Left forelimb (tissue), 1 donor: ENCODE results near the gene DLG3.
"Not testable (repeated sequence)": the region's sequence is repeated elsewhere in the genome, so short reads cannot be mapped to it uniquely, and the experiment has no call there.

Source experiments
- DNase-seq: peaks from one replicate; pipeline ENCODE4 v3.0.0-alpha.2; 2018; ENCODE audit warnings: low spot score

DLG3 gene

DNA sequence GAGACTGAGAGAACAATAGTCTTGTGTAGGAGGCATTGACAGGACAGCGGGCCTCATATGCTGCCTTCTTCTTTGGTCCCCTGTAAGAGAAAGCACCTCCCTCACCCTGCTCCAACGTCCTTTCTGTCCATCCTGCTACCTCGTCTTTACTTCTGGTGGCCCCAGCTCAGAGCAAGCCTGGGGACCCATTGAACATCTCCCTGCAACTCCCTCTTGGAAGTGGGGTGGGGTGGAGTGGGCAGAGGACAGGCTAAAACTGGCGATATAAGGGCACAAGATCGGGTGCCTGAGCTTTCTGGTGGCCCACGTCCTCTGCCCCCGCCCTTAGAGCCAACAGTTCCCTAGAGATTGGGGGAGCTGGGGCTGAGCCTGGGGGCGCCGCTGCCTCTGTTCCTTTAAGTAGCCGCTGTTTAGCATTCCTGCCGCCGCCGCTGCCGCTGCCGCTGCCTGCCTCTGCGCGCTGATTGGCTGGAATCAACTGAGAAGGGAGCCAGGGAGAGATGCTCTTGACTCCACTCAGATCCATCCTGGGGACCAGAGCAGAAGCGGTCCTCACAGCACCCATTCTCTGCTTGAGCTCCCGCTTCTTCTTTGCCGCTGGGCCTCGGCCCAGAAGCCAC, at the start of gene DLG3:
Gene DLG3 (plus strand): TSS at position 510 of the 620 bp plus-strand sequence. CDS start 367 bp downstream, outside the sequence.
- no peak for DNase-seq

GRCh38 chrX:70398899-70399298, 45.7 kb upstream of the DLG3 start:
- no peak for DNase-seq

- DNase-seq = not testable (repeated sequence)
These were observed 44.5 kb upstream of the DLG3 start for GRCh38 chrX:70400181-70400580.

DNA sequence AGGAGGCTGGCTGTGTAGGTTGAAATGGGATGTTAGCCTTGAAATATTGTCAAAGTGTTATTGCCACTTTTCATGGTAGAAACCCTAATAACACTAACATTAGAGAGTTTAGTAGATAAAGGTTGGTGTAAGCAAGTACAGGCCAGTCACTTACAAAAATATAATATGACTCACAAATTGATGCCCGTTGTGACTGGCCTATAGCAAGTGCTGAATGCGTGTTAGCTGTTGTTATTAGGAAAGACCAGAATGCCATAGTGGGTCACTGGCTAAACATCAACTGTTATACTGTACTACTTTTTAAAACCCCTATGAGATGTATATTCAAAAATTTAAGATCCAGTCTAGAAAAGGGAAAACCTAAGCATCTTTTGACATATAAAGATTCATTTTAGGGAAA, 41.9 kb upstream of the DLG3 start:
- DNase-seq = no peak

DNA sequence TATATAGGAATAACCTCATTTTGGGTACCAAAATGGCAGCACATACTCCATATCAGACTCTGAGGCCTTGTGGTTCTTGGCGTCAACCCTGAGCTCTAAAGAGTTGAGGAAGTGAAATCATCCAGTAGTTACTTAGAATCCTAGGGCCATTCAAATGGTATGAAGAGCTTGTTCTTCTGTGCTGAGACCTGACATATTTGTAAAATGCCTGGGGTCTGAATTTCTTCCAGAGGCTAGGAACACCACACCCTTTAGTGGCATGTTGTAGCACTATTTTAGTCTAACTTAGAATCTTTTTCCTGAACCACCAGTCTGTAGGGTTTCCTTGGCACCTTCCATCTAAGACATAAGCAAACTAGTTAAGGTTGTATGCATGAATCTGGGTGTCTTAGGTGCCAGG, 39.6 kb upstream of the DLG3 start:
- DNase-seq = no peak

GRCh38 chrX:70410921-70411320, 33.7 kb upstream of the DLG3 start:
- DNase-seq = no peak

DNA sequence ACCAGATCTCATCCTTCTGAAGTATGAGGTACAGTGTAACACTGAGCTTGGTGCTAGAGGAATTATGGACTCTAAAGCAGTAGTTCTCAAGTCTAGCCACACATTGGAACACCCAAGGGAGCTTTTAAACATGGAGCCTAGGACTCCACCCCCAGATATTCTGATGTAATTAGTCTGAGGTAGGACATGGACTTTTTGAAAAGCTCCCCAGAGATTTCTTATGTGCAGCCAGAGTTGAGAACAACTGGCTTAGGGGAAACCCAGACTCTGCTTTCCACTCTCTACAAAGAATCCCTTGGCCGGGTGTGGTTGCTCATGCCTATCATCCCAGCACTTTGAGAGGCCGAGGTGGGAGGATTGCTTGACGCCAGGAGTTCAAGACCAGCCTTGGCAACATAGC, 33.2 kb upstream of the DLG3 start:
- DNase-seq = no peak

- DNase-seq = no peak
These were observed 23.0 kb upstream of the DLG3 start for GRCh38 chrX:70421618-70422017.

GRCh38 chrX:70422851-70423341, 21.7 kb upstream of the DLG3 start, which contains the start of gene GDPD2:
Gene GDPD2, plus strand, starts transcription at chrX:70423314. Its CDS starts 1,671 bp downstream, at chrX:70424985.
- DNase-seq = no peak

DNA sequence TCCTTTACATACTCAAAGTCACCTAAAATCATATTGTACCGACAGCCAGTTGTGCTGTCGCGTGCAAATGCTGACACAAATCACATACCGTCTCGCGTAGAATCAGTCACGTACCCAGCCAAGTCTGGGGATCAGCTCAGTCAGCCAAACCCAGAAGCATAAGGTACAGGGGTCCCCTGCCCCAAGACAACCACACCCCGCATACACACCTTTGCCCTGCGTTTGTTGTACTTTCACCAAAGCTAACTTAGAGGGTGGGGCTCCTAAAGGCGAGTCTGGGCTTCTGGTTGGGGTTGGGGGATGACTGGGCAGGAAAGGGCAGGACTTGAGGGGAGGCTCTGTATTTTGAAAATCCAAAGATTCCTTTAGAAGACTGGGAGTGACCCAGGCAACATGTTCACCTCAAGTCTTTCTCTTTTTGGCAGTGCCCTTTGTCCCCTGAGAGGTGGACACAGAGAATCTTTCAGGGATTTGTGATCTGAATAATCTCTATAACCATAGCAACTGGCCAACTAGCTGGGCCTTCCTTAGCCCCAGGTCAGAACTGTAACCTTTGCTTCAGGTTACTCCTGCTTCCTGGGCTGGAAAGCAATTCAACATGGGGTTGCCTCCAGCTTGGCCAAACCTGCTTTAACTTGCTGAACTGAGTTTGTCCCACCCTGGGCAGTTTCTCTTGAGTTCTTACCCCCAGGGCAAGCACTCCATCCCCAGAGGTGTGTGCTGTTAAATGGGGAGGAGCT, 20.5 kb upstream of the DLG3 start:
- no peak for DNase-seq

DNA sequence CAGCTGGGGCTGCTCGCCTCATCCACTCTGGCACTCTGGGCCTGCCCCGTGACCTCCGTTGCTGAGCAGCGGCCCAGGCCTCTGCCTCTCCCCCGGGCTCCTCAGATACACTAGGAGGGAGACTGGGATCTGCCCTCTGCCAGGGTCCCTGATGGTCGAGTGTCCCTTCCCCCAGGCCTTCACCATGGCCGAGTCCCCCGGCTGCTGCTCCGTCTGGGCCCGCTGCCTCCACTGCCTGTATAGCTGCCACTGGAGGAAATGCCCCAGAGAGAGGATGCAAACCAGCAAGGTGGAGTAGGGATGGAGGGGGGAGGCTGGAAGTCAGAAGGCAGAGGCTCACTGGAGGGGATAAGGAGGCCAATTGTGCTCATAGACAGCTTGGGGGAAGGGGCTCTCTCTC, 19.8 kb upstream of the DLG3 start:
- DNase-seq = no peak

GRCh38 chrX:70426286-70427278, 18.1 kb upstream of the DLG3 start:
- no peak for DNase-seq

DNA sequence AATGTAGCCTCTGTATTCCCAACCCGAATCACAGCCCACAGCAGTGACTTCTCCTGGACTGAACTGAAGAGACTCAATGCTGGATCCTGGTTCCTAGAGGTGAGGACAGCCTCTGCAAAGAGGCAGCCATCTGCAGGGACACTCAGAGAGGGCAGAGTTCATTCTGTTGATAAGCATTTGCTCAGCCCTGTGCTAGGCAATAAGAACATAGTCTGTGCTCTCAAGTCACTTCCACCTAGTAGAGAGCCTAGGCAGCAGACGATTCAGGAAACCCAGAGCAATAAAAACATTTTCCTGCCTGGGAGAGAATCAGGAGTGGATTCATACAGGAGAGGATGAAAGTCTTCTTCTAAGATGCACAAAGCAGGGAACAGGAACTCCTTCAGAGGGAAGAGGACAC, 17.3 kb upstream of the DLG3 start:
- DNase-seq = no peak

GRCh38 chrX:70429759-70430158, 14.9 kb upstream of the DLG3 start:
- DNase-seq = no peak

GRCh38 chrX:70432936-70433847, 11.4 kb upstream of the DLG3 start:
- no peak for DNase-seq

GRCh38 chrX:70433848-70434351, 10.7 kb upstream of the DLG3 start:
- DNase-seq = no peak

GRCh38 chrX:70434352-70434866, 10.2 kb upstream of the DLG3 start:
- DNase-seq = peak; percentile 83

DNA sequence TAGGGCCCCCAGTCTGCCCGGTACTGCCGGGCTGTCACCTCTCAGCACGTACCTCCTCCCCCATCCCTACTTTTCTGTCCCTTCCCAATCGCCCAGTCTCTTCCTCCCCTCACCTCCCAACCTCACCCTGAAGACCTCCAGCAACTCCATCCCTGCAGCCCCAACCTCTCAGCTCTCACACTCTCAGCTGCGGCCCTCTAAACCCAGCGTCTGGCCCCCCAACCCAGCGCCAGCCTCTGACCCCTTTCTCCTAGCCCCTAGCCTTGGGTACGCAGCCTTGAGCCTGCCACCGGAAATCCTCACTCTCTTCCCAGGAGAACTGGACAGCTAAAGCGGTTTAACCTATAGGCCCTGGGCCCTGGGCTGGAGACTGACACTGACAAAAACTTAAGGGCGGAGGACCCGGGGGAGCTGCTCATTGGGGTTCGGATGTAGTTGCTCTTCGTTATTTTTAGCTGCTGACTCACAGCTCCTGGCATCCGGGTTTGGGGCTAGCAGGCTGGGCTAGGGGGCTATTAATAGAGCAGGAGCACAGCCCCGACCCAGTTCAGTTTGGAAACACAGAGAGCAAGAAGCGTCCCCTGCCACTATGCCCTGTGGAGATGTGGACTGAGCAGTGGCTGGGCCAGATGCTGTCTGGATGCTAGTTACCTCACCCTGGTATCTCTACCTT, 9.6 kb upstream of the DLG3 start:
- DNase-seq = no peak

DNA sequence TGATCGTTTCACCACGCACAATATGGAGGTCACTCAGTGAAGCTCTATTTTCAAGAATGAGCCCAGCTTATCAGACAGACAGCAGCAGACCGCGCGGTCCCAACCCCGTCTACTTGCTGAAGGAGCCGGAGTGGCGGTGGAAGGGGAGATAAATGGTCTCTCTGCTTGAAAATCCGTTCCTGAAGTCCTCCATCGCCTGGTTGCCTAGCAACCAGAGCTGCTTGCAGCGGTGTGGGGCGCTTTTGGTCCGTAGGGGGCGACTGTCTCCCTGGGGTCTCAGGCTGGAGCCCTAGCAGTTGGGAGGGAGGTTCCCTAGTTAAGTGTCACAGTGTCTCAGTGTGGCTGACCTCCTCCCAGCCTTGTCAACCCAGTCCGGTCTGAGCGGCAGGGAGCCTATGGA, 8.3 kb upstream of the DLG3 start:
- no peak for DNase-seq

- DNase-seq = no peak
These were observed 7.6 kb upstream of the DLG3 start for GRCh38 chrX:70437011-70437410.
